Ramos (cell line): Measurements from ENCODE around the gene LPIN3.

Experiments used
- in situ Hi-C: fragments of 300-500 bp; cut with MboI; formaldehyde crosslinking; loops from one replicate; pipeline ENCODE4 v1.14.3; 2022; ENCODE audit warnings: low sequenced_read_pairs; ENCODE audit not compliant: unreplicated experiment

The LPIN3 gene

GRCh38 chr20:41320441-41320840 is 20.2 kb upstream of the LPIN3 start:
- in situ Hi-C loops = no loop called here

GRCh38 chr20:41320976-41321375 is 19.6 kb upstream of the LPIN3 start:
- in situ Hi-C loops = no loop called here

- in situ Hi-C loops = loop anchor here (25.0 kb wide), 1 partner anchor 615 kb away; no protein-coding TSS in a partner anchor
These were observed 13.4 kb upstream of the LPIN3 start for GRCh38 chr20:41327178-41327577.

- in situ Hi-C loops = loop anchor here (5.0 to 25.0 kb wide), 2 partner anchors 192 to 617 kb away; partner anchors contain the start of gene PLCG1
These were observed 10.9 kb upstream of the LPIN3 start for GRCh38 chr20:41329435-41330342.

- in situ Hi-C loops = loop anchor here (5.0 to 25.0 kb wide), 2 partner anchors 193 to 618 kb away; partner anchors contain the start of gene PLCG1
These were observed 10.3 kb upstream of the LPIN3 start for GRCh38 chr20:41330343-41330720.

- in situ Hi-C loops = loop anchor here (5.0 to 25.0 kb wide), 2 partner anchors 194 to 619 kb away; partner anchors contain the start of gene PLCG1
These were observed 9.7 kb upstream of the LPIN3 start for GRCh38 chr20:41330941-41331340.

GRCh38 chr20:41331731-41332130 is 8.9 kb upstream of the LPIN3 start:
- in situ Hi-C loops = loop anchor here (5.0 to 25.0 kb wide), 2 partner anchors 194 to 619 kb away; partner anchors contain the start of gene PLCG1

GRCh38 chr20:41334036-41334435 is 6.6 kb upstream of the LPIN3 start:
- in situ Hi-C loops = loop anchor here (5.0 to 25.0 kb wide), 2 partner anchors 197 to 622 kb away; partner anchors contain the start of gene PLCG1

GRCh38 chr20:41334443-41335421 is 5.9 kb upstream of the LPIN3 start:
- in situ Hi-C loops = loop anchor here (5.0 to 25.0 kb wide), 3 partner anchors 157 to 622 kb away; partner anchors contain the start of gene PLCG1

GRCh38 chr20:41335591-41335990 is 5.0 kb upstream of the LPIN3 start:
- in situ Hi-C loops = loop anchor here (5.0 to 25.0 kb wide), 2 partner anchors 158 to 623 kb away; no protein-coding TSS in a partner anchor

- in situ Hi-C loops = loop anchor here (5.0 to 25.0 kb wide), 2 partner anchors 160 to 625 kb away; no protein-coding TSS in a partner anchor
These were observed 3.7 kb upstream of the LPIN3 start for GRCh38 chr20:41336711-41337492.

- in situ Hi-C loops = loop anchor here (5.0 to 25.0 kb wide), 3 partner anchors 163 to 628 kb away; no protein-coding TSS in a partner anchor
These were observed 679 bp upstream of the LPIN3 start for GRCh38 chr20:41339957-41340326.

GRCh38 chr20:41342474-41343464 is 2.1 kb downstream of the LPIN3 start:
- in situ Hi-C loops = loop anchor here (5.0 to 25.0 kb wide), 2 partner anchors 375 to 630 kb away; no protein-coding TSS in a partner anchor

GRCh38 chr20:41344477-41344876 is 3.9 kb downstream of the LPIN3 start:
- in situ Hi-C loops = loop anchor here (5.0 to 25.0 kb wide), 2 partner anchors 377 to 632 kb away; no protein-coding TSS in a partner anchor

GRCh38 chr20:41344938-41345728 is 4.5 kb downstream of the LPIN3 start:
- in situ Hi-C loops = loop anchor here (5.0 to 25.0 kb wide), 2 partner anchors 378 to 633 kb away; no protein-coding TSS in a partner anchor

GRCh38 chr20:41345729-41346067 is 5.1 kb downstream of the LPIN3 start:
- in situ Hi-C loops = loop anchor here (25.0 kb wide), 1 partner anchor 633 kb away; no protein-coding TSS in a partner anchor
